DMS 273 (cell line): ENCODE measurements around the gene UPK3A.
"Not testable (repeated sequence)": the region's sequence is repeated elsewhere in the genome, so short reads cannot be mapped to it uniquely, and the experiment has no call there.

Source experiments
- DNase-seq: peaks from one replicate; lab custom pipeline; 2025; ENCODE audit not compliant: unreplicated experiment; lab: John Stamatoyannopoulos, UW

Gene UPK3A

DNA sequence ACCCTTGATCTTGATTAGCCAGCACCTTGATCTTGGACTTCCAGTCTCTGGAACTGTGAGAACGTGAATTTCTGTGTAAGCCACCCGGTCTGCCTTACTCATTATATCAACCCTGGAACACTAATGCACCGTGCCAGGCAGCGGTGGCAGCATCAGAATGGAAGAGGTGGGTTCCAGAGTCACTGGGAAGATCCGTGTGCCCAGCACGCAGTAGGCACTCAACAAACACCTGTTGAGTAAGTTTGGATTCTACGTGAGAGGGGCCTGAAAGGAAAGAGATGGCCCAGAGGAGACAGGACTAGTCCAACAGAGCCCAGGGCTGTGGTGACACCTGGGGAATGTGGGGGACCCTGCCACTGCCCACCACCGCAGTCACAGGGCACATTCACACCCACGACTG is 6.6 kb upstream of the UPK3A start:
- DNase-seq = no peak

DNA sequence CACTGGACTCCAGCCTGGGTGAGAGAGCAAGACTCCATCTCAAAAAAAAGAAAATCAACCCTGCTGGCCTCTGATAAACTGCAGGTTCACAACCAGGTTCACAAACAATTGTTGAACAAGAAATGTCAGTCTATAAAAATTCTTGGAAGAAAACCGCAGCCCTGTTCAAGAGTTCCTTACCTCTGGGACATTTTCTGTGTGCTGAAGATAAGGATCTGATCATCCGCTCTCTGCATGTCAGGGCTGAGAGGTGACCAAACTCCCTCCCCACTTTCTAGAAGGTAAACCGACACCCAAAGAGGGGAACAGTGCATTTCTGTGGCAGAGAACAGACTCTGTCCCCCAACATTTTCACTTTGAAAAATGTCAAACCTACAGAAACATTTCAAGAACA is 4.2 kb upstream of the UPK3A start:
- no peak for DNase-seq

DNA sequence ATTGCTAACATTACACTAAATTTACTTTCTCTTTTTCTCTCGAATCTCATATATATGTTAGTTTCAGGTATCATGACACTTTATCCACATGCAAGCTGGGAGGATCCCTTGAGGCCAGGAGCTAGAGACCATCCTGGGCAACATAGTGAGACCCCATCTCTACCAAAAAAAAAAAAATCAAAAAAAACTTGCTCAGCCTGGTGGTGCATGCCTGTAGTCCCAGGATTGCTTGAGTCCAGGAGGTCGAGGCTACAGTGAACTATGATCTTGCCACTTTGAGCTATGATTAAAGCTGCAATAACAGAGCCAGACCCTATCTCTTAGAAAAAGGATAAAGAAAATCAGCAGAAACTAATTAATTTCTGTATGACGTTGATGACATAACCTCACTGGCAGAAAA is 3.7 kb upstream of the UPK3A start:
- no peak for DNase-seq

DNA sequence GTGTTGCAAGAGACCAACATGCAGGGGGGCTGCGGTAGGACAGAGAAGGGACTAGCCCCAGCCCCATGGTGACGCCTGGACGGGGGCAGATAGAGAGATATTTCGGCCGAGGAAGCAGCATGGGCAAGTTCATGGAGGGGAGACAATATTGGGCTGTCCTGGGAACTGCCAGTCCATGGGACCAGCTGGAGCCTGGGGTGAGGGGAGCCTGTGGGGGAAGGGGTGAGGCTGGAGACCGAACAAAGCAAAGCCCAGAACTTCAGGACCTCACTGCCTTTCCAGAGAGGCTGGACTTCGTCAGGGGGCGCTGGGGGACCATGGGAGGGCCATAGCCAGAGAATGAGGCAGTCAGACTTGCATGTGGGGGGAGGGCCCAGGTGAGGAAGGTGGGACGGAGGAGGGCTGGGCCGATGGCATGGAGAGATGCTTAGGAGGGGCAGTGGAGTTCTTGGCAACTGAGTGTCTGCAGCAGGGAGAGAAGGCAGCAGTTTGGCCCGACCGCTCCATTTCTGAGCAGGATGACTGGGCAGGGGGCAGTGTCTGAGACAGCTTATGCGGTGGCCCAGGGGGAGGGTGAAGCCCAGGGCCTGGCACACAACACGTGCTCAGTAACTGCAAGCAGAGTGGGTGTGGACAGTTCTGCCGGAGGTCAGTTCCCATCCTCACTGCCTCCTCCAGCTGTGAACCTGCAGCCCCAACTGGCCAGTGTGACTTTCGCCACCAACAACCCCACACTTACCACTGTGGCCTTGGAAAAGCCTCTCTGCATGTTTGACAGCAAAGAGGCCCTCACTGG is 712 bp downstream of the UPK3A start:
- peak; percentile 16 for DNase-seq

DNA sequence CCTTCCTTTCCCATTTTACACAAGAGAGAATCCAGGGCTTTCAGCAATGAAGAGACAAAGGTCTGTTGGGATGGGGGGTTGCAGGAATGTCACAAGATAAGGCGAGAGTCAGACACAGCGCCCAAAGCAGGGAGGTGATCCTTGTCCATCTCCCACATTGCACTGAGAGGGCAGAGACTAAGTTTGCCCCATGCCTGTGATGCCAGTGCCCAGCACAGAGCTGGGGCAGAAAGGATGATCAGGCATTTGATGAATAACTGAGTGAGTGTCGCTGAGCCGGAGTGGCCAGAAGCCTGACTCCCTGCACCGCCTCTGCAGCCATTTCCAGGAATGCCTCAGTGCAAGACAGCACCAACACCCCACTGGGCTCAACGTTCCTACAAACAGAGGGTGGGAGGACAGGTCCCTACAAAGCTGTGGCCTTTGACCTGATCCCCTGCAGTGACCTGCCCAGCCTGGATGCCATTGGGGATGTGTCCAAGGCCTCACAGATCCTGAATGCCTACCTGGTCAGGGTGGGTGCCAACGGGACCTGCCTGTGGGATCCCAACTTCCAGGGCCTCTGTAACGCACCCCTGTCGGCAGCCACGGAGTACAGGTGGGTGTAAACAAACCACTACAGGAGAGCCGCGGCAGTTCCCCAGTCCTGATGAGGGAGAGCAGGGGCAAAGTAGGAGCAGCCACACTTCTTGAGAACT is 2.3 kb downstream of the UPK3A start:
- no peak for DNase-seq

DNA sequence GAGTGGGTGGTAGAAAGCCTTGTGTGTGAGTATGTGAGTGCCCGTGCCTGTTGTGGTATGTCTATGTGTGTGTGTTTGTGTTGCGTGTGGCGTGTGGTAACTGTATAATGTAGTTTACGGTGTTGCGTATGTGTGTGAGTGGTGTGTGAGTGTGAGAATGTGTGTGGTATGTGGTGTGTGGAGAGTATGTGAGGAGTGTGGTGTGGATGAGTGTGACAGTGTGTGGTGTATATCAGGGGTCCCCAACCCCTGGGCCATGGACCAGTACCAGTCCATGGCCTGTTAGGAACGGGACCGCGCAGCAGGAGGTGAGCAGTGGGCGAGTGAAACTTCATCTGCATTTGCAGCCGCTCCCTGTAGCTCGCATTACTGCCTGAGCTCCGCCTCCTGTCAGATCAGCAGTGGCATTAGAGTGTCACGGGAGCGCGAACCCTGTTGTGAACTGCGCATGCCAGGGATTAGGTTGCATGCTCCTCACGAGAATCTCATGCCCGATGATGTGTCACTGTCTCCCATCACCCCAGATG is 5.7 kb downstream of the UPK3A start:
- no peak for DNase-seq

DNA sequence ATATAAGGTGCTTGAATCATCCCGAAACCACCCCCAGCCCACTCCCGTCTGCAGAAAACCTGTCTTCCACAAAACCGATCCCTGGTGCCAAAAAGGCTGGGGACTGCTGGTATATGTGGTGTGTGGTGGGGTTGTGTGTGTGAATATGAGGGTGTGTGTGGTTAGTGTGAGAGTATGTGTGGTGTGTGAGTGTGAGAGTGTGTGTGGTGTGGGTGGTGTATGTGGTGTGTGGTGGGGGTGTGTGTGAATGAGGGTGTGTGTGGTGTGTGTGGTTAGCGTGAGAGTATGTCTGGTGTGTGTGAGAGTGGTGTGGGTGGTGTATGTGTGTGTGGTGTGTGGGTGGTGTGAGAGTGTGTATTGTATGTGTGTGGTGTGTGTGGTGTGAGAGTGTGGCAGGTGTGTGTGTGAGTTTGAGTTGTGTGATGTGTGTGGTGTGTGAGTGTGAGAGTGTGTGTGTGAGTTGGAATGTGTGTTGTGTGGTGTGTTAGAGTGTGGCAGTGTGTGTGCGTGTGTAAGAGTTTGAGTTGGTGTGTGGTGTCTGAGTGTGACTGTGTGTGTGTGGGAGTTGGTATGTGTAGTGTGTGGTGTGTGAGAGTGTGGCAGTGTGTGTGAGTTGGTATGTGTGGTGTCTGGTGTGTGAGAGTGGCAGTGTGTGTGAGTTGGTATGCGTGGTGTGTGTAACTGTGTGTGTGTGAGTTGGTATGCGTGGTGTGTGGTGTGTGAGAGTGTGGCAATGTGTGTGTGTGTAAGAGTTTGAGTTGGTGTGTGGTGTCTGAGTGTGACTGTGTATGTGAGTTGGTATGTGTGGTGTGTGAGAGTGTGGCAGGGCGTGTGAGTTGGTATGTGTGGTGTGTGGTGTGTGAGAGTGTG is 6.5 kb downstream of the UPK3A start:
- no peak for DNase-seq

DNA sequence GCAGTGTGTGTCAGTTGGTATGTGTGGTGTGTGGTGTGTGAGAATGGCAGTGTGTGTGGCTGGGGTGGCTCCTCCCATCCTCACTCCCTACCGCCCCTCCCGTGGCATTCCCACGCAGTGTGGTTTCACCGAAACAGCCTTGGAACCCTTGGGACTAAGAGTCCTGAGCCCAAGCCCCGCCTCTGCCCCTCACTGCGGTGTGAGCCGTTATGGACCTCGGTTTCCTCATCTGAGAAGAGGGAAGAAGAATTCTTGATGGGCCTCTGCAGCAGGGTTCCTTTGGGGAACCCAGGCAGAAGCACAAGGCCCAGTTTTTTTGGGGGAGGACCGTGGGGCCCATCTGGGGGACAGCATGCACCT is 7.2 kb downstream of the UPK3A start:
- DNase-seq = no peak

DNA sequence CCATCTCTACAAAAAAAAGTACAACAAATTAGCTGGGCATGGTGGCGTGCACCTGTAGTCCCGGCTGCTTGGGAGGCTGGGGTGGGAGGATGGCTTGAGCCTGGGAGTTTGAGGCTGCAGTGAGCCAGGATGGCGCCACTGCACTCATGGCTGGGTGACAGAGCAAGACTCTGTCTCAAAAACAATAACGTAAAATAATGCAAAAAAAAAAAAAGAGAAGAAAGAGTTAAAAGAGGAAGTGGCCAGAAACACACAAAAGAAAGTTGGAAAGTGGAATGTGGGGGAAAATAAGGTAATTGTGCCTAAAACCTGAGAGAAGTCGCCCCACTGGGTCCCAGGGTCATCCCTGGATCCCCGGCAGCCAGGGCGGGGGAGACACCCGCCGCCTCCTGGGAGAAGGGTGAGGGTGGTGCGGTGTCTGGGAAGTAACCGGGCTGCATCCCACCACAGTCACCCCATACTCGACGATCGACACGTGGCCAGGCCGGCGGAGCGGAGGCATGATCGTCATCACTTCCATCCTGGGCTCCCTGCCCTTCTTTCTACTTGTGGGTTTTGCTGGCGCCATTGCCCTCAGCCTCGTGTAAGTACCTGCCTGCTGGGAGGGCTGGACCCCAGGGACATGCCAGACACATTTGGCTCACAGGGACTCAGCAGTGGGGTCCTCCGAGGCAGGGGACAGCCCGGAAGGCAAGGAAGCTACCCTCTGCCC is 8.1 kb downstream of the UPK3A start:
- no peak for DNase-seq

DNA sequence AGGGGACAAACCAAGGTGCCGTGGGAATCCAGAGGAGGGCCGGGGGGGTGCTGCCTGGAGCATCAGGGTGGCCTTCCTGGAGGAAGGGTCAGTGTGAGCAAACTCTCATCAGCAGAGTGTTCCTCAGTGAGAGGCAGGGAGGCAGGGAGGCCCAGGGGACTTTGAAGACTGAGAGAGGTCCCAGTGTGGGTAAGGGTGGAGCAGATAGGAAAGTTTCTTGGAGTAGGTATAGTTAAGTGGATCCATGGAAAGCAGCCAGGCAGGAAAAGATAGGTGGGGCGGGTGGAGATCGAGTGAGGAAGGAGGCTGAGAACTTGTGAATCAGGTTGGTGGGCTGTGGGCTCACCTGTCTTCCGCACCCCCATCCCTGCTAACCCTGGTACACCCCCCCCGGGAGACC is 9.3 kb downstream of the UPK3A start:
- no peak for DNase-seq

DNA sequence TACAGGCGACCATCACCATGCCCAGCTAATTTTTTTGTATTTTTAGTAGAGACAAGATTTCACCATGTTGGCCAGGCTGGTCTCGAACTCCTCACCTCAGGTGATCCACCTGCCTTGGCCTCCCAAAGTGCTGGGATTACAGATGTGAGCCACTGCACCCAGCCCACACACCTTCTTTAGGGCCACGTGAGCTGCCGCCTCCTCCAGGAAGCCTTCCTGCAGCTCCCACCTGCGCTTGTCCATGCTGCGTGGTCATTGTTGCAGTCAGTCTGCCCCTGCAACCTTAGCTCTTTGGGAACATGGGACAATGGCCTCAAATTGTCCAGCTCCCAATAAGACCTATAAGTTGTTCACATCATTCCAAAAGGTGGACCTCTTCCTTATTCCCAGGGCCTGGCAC is 10.3 kb downstream of the UPK3A start:
- DNase-seq = not testable (repeated sequence)

DNA sequence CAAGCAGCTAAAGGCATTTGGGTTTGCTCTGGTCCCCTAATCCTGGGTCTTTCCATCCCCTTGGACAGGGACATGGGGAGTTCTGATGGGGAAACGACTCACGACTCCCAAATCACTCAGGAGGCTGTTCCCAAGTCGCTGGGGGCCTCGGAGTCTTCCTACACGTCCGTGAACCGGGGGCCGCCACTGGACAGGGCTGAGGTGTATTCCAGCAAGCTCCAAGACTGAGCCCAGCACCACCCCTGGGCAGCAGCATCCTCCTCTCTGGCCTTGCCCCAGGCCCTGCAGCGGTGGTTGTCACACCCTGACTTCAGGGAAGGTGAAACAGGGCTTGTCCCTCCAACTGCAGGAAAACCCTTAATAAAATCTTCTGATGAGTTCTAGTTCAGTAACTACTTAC is 10.7 kb downstream of the UPK3A start:
- no peak for DNase-seq

DNA sequence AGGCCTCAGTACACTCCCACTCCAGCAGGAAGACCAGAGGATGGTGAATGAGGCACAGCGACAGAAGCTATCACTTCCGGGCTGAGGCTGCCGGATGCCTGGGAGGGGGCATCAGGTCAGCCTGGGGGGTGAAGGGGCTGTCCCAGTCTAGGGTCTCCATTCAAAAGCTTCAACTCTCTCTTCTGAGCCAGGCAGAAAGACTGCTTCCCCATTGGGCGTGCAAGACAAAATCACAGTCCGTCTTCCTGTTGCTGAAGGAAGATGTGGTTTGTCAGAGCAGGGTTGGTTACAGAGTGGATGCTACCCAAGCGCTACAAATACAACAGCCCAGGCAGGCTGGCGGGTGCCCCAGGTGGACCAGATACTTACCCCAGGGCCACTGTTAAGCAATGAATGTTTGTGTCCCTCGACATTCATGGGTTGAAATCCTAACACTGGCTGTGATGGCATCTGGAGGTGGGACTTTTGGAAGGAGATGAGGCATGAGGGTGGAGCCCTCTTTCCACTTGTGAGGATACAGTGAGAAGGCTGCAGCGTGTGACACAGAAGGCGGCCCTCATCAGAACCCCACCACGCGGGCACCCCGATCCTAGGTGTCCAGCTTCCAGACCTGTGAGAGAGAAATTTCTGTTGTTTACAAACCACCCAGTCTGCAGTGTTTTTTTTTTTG is 12.0 kb downstream of the UPK3A start:
- DNase-seq = no peak

DNA sequence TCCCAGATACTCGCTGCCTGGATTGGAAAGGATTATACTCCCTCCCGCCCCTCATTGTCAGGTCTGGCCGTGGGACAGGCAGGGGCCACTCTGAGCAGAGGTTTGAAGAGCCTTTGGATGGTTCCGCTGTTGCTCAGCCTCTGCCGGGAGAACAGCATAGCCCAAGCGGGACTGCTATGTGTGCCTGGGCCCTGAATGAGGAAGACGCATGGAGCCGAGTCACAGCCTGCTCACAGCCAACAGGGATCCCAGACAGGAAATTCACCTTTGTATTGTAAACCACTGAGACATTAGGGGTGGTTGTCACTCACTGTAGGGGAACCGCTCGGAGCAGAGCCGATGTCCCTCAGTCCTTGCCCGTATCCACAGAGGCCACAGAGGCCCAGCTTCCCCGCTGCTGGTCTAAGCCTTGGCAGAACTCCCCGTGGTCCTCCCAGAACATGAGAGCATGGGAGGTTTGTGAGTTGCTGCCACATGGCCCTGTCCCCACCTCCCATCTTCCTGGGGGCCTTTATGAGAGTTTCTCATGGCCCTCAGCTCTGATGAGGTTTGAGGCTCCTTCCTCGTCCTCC is 14.3 kb downstream of the UPK3A start:
- DNase-seq = no peak

DNA sequence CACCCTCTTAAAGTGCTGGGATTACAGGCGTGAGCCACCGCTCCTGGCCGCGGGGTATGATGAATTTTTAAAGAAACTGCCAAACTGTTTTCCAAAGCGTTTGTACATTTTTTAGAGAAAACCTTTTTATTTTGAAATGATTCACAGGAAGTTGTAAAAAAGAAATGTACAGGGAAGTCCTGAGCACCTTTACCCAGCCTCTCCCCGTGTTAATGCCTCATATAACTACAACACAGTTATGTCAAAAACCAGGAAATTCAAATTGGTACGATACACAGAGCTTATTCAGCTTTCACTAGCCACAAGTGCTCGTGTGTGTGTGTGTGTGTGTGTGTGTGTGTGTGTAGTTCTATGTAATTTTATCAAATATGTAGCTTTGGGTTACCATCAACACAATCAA is 18.0 kb downstream of the UPK3A start:
- no peak for DNase-seq

DNA sequence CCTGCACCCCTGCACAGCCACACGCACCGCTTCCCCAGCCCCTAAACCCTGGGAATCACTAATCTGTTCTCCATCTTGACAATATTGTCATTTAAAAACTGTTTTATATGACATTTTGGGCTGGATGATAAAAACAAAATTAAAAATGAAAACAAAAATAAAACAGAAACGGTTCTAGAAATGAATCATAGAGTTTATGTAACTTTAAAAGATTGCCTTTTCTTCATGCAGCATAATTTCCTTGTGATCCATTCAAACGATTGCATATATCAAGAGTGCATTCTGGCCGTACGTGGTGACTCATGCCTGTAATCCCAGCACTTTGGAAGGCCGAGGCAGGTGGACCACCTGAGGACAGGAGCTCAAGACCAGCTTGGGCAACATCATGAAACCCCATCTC is 18.4 kb downstream of the UPK3A start:
- no peak for DNase-seq

DNA sequence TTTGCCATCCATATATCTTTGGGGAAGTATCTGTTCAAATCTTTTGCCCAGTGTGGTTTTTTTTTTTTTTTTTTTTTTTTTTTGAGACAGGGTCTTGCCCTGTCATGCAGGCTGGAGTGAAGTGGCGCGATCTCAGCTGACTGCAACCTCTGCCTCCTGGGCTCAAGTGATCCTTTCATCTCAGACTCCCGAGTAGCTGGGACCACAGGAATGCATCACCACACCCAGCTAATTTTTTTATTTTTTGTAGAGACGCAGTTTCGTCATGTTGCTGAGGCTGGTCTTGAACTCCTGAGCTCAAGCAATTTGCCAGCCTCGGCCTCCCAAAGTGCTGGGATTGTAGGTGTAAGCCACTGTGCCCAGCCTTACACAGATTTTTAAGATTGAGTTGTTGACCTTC is 20.2 kb downstream of the UPK3A start:
- DNase-seq = no peak

DNA sequence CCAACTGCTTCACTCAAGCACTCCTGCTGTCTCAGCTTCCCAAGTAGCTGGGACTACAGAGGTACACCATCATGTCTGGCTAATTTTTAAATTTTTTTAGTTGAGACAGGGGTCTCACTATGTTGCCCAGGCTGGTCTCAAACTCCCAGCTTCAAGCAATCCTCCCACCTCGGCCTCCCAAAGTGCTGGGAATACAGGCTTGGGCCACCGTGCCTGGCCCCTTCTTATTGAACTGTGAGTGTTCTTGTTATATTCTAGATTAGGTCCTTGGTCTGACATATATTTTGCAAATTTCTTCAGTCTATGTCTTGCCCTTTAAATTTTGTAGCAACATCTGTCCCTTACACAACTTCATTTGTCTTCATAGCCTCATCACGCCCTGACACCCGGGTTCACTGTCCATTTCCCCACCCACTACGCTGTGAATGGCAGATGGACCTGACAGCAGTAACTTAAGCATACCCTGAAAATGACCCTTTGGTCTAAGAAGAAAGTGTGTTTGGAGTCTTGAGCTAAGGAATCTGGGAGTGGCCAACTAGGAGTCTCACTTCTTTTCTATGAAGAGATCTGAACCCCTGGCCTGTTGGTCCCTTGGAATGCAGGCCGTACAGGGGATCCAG is 20.8 kb downstream of the UPK3A start:
- DNase-seq = no peak

DNA sequence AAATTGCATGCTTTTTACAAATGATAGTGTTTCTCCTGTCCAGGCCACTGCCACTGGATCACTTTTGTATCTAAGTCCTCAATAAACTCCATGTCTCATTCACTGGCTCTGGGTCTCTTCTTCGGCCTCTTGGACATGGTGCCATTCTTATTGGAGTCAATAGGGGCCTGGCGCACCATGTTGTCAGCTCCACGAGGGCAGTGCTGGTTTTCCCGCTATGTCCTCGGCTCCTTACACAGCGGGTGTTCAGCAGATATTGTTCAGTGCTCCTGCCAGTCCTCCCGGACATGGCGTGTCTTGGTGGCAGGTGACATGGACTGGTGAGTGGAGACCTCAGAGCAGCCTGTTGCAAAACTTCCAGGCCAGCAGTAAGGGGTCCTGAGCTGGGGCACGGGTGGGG is 21.4 kb downstream of the UPK3A start:
- no peak for DNase-seq
